ENCODE measurements around the gene CPXM1.

Gene CPXM1

DNA sequence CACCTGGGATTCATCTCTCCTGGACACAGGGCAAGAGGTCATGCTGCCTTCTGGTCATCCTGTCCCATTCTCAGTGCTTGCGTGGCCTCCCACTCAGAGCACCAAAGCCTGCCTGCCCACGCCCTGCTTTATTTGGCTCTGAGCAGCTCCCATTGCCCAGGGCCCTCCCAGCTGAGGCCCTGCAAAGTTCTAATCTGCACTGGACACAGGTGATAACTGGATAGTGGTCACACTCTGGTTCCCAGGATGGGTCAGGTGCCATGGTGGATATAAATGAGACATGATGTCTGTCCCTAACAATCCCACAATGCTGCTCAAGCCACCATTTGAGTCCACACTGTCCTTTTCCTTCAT, 39.5 kb downstream of the CPXM1 start:
- Histone ChIP-seq H3K27ac (ENCODE audit: low read depth, low read length) (no peak overlapping the region), H3K9ac (ENCODE audit: low read length) (no peak overlapping the region), H3K27me3 (ENCODE audit: control insufficient read depth, insufficient read depth, low read length) (no peaks in the 10 kb centered on the region)

DNA sequence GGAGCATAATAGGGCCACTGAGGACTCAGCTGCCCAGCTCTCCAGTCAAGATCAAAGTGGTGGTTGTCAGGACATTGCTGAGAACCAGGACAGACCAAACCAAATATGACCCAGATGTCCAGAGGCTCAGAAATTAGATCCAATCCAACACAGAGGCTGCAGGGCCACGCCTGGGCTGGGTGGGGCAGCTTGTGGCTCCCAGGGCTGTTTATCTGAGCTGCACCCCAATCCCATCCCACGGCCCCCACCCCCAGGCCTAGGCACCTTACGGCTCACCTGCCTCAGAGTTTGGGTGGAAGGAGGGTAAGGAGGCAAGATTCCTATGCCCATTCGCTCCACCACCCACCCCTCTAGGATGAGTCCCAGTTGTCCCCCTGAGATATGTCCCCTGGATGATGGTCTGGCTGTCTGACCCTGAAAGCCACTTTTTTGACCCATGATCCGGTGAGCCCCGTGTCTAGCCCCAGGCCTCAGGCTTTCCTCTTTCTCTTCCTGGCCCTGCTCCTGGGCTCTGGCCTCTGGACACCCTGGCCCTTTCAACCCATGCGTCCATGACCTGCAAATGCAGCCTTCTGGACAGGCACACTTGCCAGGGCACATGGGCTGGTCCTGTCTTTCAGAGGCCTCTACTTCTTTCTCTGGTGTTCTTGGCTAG, 40.0 kb downstream of the CPXM1 start:
- Histone ChIP-seq H3K27ac (ENCODE audit: low read depth, low read length) (no peak overlapping the region), H3K27me3 (ENCODE audit: control insufficient read depth, insufficient read depth, low read length) (no peaks in the 10 kb centered on the region), H3K36me3 (ENCODE audit: control insufficient read depth, insufficient read depth, low read length) (no peaks in the 10 kb centered on the region), H3K9ac (ENCODE audit: low read length) (no peak overlapping the region), H3K4me1 (ENCODE audit: control insufficient read depth, insufficient read depth, low read length) (peaks cover 24% of the 10 kb centered on the region), H3K4me3 (ENCODE audit: low read depth, low read length) (no peak overlapping the region), H3K9me3 (ENCODE audit: control insufficient read depth, insufficient read depth, low read depth, low read length) (no peaks in the 10 kb centered on the region)

More for the DNA sequence above, 39.5 kb downstream of the CPXM1 start:
- H3K9me3 ChIP-seq (ENCODE audit: control insufficient read depth, insufficient read depth, low read depth, low read length), result no peaks in the 10 kb centered on the region
- H3K4me1 ChIP-seq (ENCODE audit: control insufficient read depth, insufficient read depth, low read length), result peaks cover 24% of the 10 kb centered on the region
- no peaks in the 10 kb centered on the region for H3K36me3 ChIP-seq (ENCODE audit: control insufficient read depth, insufficient read depth, low read length)
- H3K4me3 ChIP-seq (ENCODE audit: low read depth, low read length), result no peak overlapping the region

DNA sequence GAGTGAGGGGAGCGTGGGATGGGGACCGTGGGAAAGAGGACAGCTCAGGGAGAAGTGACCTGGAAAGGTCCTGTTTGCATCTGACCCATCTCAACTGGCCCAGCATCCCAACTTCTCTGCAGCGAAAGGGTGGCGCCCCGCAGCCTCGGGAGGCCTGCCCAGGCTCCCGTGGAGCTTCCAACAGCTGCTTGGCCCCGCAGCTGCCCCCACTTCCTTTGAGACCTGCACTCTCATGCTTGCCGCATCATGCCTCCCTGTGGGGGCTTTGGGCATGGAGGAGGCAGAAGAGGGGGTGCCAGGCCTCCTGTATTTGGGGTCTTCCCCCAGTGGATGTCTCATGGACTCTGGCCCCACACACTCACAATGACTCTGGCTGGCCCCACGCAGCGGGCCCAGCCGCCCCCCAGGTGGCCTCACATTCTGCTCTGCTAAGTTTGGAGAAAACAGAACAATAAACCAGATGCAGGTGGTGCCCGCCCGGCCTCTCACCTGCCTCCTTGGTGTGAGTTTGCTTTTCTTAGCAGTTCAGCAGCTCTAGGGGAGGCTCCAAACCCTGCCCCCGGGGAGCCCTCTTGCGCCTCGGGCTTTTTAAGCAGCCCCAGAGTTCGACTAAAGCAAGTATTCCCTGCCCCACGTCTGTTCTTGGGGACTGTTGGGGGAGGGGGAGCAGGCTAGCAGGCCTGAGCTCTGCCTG, 40.7 kb downstream of the CPXM1 start:
- peaks cover 5% of the 10 kb centered on the region for H3K27me3 ChIP-seq (ENCODE audit: control insufficient read depth, insufficient read depth, low read length)
- H3K9me3 ChIP-seq (ENCODE audit: control insufficient read depth, insufficient read depth, low read depth, low read length), result no peaks in the 10 kb centered on the region
- no peaks in the 10 kb centered on the region for H3K36me3 ChIP-seq (ENCODE audit: control insufficient read depth, insufficient read depth, low read length)
- H3K4me1 ChIP-seq (ENCODE audit: control insufficient read depth, insufficient read depth, low read length), result peaks cover 24% of the 10 kb centered on the region
- H3K27ac ChIP-seq (ENCODE audit: low read depth, low read length), result no peak overlapping the region
- no peak overlapping the region for H3K4me3 ChIP-seq (ENCODE audit: low read depth, low read length)
- H3K9ac ChIP-seq (ENCODE audit: low read length), result no peak overlapping the region

DNA sequence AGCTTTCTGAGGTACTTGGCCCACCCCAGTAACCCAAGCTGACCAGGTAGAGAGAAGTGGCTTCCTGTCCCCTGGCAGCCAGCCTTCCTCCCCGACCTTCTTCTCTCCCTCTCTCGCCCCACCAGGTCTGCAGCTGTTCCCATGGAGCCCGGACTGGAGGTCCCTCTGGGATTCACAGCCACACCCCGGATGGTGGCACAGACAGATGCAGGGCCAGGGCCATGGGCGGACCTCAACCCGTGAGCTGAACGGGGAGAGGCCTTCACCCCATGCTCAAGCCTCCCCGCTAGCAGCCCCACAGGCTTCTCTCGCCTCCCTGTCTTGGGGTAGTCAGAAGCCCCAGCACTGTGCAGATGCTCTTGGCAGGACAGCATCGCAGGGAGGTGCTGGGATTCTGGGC, 41.3 kb downstream of the CPXM1 start:
- no peaks in the 10 kb centered on the region for H3K9me3 ChIP-seq (ENCODE audit: control insufficient read depth, insufficient read depth, low read depth, low read length)
- H3K4me1 ChIP-seq (ENCODE audit: control insufficient read depth, insufficient read depth, low read length), result peaks cover 24% of the 10 kb centered on the region
- no peak overlapping the region for H3K9ac ChIP-seq (ENCODE audit: low read length)
- peaks cover 11% of the 10 kb centered on the region for H3K27me3 ChIP-seq (ENCODE audit: control insufficient read depth, insufficient read depth, low read length)
- H3K4me3 ChIP-seq (ENCODE audit: low read depth, low read length), result no peak overlapping the region
- H3K36me3 ChIP-seq (ENCODE audit: control insufficient read depth, insufficient read depth, low read length), result no peaks in the 10 kb centered on the region
- no peak overlapping the region for H3K27ac ChIP-seq (ENCODE audit: low read depth, low read length)

DNA sequence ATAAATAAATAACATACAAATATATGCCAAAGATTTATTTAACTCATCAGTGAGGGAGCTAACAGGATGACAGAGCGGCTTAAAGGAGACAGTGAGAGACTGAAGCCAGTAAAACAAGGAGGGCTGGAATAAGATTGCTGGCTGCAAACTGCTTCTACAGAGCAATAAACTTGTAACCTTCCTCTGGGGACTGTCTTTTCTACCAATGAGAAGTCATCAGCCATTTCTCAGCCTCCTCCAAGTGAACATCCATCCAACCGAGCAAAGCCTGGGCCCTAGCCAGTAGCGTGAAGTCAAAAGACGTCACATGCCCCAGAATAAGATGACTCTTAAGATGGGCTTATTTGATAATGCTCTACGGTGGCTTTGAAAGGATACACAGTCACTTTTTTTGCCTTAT, 42.5 kb downstream of the CPXM1 start:
- Histone ChIP-seq H3K4me1 (ENCODE audit: control insufficient read depth, insufficient read depth, low read length) (peaks cover 26% of the 10 kb centered on the region), H3K36me3 (ENCODE audit: control insufficient read depth, insufficient read depth, low read length) (no peaks in the 10 kb centered on the region), H3K27ac (ENCODE audit: low read depth, low read length) (no peak overlapping the region), H3K27me3 (ENCODE audit: control insufficient read depth, insufficient read depth, low read length) (peaks cover 23% of the 10 kb centered on the region), H3K9me3 (ENCODE audit: control insufficient read depth, insufficient read depth, low read depth, low read length) (no peaks in the 10 kb centered on the region), H3K9ac (ENCODE audit: low read length) (no peak overlapping the region), H3K4me3 (ENCODE audit: low read depth, low read length) (no peak overlapping the region)

DNA sequence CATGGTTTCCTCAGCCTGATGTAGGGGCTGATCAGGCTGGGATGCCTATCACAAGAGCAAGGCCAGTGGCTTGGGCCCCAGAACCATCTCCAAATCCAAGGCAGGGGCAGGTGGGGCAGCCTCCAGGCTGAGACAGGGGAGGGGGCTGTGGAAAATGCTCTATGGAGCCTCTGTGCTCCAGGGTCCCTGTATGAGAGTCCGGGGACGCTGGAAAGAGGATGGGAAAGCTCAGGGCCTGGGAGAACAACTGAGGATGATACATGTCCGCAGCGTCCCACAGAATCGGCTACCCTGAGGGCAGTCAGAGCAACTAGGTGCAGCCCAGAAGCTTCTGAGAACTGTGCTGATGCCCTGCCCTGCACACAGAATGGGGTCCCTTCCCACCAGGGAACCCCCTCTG, 43.4 kb downstream of the CPXM1 start:
- peaks cover 20% of the 10 kb centered on the region for H3K4me1 ChIP-seq (ENCODE audit: control insufficient read depth, insufficient read depth, low read length)
- no peaks in the 10 kb centered on the region for H3K9me3 ChIP-seq (ENCODE audit: control insufficient read depth, insufficient read depth, low read depth, low read length)
- H3K27me3 ChIP-seq (ENCODE audit: control insufficient read depth, insufficient read depth, low read length), result peaks cover 33% of the 10 kb centered on the region
- H3K36me3 ChIP-seq (ENCODE audit: control insufficient read depth, insufficient read depth, low read length), result no peaks in the 10 kb centered on the region
- no peak overlapping the region for H3K4me3 ChIP-seq (ENCODE audit: low read depth, low read length)
- H3K27ac ChIP-seq (ENCODE audit: low read depth, low read length), result no peak overlapping the region
- no peak overlapping the region for H3K9ac ChIP-seq (ENCODE audit: low read length)

DNA sequence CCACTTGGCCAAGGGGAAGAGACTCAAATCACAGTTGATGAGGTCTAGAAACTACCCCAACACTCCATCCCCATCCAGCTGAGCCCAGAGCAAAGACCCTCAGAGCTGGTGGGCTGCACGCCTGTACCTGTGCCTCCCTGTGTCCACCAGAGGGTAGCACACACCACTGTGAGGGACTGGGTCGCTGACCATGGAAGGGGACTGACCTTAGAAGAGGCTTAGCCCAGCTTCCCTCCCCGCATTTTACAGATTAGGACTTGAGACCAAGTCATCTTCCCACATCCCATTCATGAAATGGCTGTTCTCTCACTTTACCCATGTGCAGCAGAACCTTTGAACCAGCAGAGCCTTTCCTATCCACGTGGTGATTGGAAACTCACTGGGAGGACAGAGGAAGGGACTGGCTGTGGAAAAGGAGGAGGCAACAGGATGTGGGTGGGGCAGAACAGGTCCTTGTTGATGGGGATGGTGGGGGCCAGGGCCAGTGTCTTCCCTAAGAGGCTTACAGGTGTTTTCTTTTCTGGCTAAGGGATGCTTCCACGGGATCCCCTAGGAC, 44.3 kb downstream of the CPXM1 start:
- H3K27ac ChIP-seq (ENCODE audit: low read depth, low read length), result no peak overlapping the region
- H3K4me3 ChIP-seq (ENCODE audit: low read depth, low read length), result no peak overlapping the region
- H3K27me3 ChIP-seq (ENCODE audit: control insufficient read depth, insufficient read depth, low read length), result peaks cover 41% of the 10 kb centered on the region
- H3K4me1 ChIP-seq (ENCODE audit: control insufficient read depth, insufficient read depth, low read length), result peaks cover 14% of the 10 kb centered on the region
- H3K9me3 ChIP-seq (ENCODE audit: control insufficient read depth, insufficient read depth, low read depth, low read length), result no peaks in the 10 kb centered on the region
- no peak overlapping the region for H3K9ac ChIP-seq (ENCODE audit: low read length)
- no peaks in the 10 kb centered on the region for H3K36me3 ChIP-seq (ENCODE audit: control insufficient read depth, insufficient read depth, low read length)

DNA sequence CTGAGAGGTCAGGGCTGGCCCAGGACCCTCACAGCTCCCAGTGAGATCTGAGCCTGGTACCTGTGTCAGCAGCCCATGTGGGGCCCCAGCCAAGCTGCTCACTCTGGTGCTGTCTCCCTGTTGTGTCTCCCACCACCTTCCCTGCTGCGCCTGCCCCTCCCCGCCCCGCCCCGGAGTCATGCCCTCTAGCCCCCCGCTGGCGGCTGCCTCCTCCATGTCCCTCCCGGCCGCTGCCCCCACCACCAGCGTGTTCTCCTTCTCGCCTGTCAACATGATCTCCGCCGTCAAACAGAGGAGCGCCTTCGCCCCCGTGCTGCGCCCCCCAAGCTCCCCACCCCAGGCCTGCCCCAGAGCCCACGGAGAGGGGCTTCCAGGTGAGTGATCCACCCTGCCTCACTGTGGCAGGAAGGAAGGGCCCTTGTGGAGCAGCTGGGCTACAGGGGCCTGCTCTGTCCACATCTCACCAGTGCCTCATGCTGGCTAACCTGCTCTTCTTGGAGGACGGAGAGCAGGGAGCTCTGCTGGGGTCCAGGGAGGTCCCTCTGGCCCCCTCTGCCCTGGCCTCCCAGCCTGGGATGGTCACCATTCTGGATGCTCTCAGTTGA, 44.9 kb downstream of the CPXM1 start:
- Histone ChIP-seq H3K9ac (ENCODE audit: low read length) (no peak overlapping the region), H3K4me1 (ENCODE audit: control insufficient read depth, insufficient read depth, low read length) (peaks cover 14% of the 10 kb centered on the region), H3K4me3 (ENCODE audit: low read depth, low read length) (no peak overlapping the region)

DNA sequence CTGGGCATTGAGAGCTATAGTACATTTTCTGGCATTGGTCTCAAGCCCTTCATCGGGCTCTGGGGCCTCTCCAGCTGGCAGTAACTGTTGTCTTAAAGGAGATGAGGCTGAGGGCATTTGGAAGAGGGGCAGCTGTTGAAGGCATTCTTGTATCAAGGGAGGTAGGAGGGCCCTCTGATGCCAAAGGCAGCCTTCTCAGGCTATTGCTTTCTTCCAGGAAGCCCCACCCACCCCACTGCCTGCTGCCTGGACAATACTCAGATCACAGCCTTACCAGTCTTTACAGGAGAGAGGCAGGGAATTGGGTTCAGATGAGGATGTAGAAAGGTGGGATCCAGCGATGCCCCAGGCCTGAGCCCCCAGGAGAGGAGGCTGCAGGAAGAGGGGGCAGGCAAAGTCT, 46.0 kb downstream of the CPXM1 start:
- no peak overlapping the region for H3K27ac ChIP-seq (ENCODE audit: low read depth, low read length)
- no peaks in the 10 kb centered on the region for H3K36me3 ChIP-seq (ENCODE audit: control insufficient read depth, insufficient read depth, low read length)
- H3K4me1 ChIP-seq (ENCODE audit: control insufficient read depth, insufficient read depth, low read length), result peaks cover 9% of the 10 kb centered on the region
- H3K4me3 ChIP-seq (ENCODE audit: low read depth, low read length), result no peak overlapping the region
- no peak overlapping the region for H3K9ac ChIP-seq (ENCODE audit: low read length)
- peaks cover 58% of the 10 kb centered on the region for H3K27me3 ChIP-seq (ENCODE audit: control insufficient read depth, insufficient read depth, low read length)
- H3K9me3 ChIP-seq (ENCODE audit: control insufficient read depth, insufficient read depth, low read depth, low read length), result no peaks in the 10 kb centered on the region

More for the DNA sequence above, 44.9 kb downstream of the CPXM1 start:
- Histone ChIP-seq H3K36me3 (ENCODE audit: control insufficient read depth, insufficient read depth, low read length) (no peaks in the 10 kb centered on the region), H3K27me3 (ENCODE audit: control insufficient read depth, insufficient read depth, low read length) (peaks cover 47% of the 10 kb centered on the region), H3K27ac (ENCODE audit: low read depth, low read length) (no peak overlapping the region), H3K9me3 (ENCODE audit: control insufficient read depth, insufficient read depth, low read depth, low read length) (no peaks in the 10 kb centered on the region)

DNA sequence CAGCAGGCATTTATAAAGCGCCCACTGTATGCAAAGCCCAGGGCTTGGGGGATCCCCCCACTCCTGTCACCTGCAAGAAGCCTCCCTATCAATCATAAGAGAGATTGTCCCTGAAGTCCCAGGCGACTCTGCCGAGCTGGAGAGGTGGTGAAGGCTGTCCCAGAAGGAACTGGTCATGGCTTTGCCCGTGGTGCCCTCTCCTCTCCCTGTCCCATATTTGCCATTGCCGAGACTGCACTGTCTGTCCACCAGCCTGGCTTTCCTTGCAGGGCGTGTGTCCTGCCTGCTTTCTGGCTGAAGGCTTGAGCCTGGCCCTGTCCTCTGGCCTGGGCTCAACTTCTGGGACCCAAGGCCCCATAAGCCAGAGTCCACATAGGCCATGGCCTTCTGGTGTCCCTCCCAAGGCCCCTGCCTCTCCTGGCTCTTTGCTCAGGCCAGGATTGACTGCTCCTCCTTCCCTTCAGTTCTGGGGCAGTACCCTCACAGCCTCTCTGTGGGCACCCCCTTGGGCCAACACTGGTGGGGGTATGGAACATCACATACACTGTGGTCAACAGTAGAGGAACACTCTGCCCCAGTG, 46.9 kb downstream of the CPXM1 start:
- H3K9me3 ChIP-seq (ENCODE audit: control insufficient read depth, insufficient read depth, low read depth, low read length), result no peaks in the 10 kb centered on the region
- peaks cover 16% of the 10 kb centered on the region for H3K4me1 ChIP-seq (ENCODE audit: control insufficient read depth, insufficient read depth, low read length)
- peaks cover 67% of the 10 kb centered on the region for H3K27me3 ChIP-seq (ENCODE audit: control insufficient read depth, insufficient read depth, low read length)
- H3K36me3 ChIP-seq (ENCODE audit: control insufficient read depth, insufficient read depth, low read length), result no peaks in the 10 kb centered on the region
- no peak overlapping the region for H3K27ac ChIP-seq (ENCODE audit: low read depth, low read length)
- no peak overlapping the region for H3K4me3 ChIP-seq (ENCODE audit: low read depth, low read length)
- no peak overlapping the region for H3K9ac ChIP-seq (ENCODE audit: low read length)
